ENCODE data around the gene SEPSECS. TPM values are rescaled to one million over a fixed set of nuclear protein-coding genes. Genes with fewer than 3 reads are reported as not detected.

The SEPSECS gene
- 11.7 TPM for total RNA-seq (ENCODE audit: unreplicated experiment)
- long read RNA-seq, partial matches to known transcripts: 0 of 1 reads
- long read RNA-seq, other reads (novel, unspliced or antisense): 1 of 1 reads

DNA sequence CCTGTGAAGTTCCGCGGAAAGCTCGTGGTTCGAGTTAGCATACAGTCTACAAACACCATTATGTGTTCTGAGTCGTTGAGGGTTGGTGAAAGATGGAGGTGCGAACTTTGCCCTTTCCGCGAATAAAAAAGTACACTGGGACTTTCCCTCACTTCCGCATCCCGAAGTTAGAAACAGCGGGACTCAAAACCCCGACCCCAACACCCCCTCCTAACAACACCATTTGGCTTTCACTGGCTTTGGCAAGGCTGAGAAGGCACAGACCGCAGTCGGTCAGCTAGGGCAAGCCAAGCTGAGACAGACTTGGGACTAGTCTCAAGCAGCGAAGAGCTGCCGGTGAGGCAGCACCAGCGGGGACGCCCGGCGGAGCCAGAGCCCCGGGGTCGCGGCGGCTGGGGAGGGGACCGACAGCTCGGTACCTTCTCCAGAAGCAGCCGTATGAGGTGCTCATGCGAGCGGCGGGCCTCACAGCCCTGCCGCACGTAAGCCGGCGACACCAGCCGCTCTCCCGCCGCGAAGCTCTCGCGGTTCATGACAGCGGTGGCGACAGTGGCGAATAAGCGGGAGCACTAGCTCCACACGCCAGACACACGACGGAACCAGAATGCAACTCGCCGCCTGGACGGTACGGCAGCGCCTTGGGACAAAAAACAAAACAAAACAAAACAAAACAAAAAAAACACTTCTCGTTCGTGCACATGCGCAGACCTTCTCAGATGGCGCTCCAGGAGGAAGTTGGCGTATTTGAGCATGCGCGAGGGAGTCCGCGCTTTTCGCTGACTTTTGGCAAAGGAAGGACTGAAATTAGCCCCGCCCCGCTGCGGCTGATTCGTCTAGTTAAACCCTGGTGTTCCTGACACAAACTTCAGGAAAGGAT is at the start of gene SEPSECS:
SEPSECS (minus strand) TSS at position 613 of the 877 bp plus-strand sequence; CDS start at position 533, 80 bp downstream.
- Mint-ChIP-seq H3K4me1 (ENCODE audit: low read depth, unreplicated experiment) (peaks cover 2% of the 10 kb centered on the region), H3K4me3 (ENCODE audit: unreplicated experiment) (peak within 1 kb of the TSS; percentile 91), H3K27me3 (ENCODE audit: unreplicated experiment) (peaks cover 5% of the 10 kb centered on the region), H3K36me3 (ENCODE audit: unreplicated experiment) (no peaks in the 10 kb centered on the region), H3K27ac (ENCODE audit: unreplicated experiment) (peak within 1 kb of the TSS; percentile 78), H3K9me3 (ENCODE audit: unreplicated experiment) (peaks cover 4% of the 10 kb centered on the region)
- TF ChIP-seq, protein P1, sequence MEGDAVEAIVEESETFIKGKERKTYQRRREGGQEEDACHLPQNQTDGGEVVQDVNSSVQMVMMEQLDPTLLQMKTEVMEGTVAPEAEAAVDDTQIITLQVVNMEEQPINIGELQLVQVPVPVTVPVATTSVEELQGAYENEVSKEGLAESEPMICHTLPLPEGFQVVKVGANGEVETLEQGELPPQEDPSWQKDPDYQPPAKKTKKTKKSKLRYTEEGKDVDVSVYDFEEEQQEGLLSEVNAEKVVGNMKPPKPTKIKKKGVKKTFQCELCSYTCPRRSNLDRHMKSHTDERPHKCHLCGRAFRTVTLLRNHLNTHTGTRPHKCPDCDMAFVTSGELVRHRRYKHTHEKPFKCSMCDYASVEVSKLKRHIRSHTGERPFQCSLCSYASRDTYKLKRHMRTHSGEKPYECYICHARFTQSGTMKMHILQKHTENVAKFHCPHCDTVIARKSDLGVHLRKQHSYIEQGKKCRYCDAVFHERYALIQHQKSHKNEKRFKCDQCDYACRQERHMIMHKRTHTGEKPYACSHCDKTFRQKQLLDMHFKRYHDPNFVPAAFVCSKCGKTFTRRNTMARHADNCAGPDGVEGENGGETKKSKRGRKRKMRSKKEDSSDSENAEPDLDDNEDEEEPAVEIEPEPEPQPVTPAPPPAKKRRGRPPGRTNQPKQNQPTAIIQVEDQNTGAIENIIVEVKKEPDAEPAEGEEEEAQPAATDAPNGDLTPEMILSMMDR (IDR thresholded peaks at IDR 0.05; ENCODE audit: partially characterized antibody, unreplicated experiment): no peak
- peak; percentile 89 for DNase-seq

- Mint-ChIP-seq H3K27me3 (ENCODE audit: unreplicated experiment) (no peaks in the 10 kb centered on the region), H3K36me3 (ENCODE audit: unreplicated experiment) (no peaks in the 10 kb centered on the region), H3K9me3 (ENCODE audit: unreplicated experiment) (no peaks in the 10 kb centered on the region), H3K4me1 (ENCODE audit: low read depth, unreplicated experiment) (no peaks in the 10 kb centered on the region), H3K27ac (ENCODE audit: unreplicated experiment) (no peak overlapping the region), H3K4me3 (ENCODE audit: unreplicated experiment) (no peak overlapping the region)
- TF ChIP-seq, protein P1 (IDR thresholded peaks at IDR 0.05; ENCODE audit: partially characterized antibody, unreplicated experiment): no peak
- DNase-seq: no peak
Measured at GRCh38 chr4:25209702-25210101, 49.5 kb upstream of the SEPSECS start.

DNA sequence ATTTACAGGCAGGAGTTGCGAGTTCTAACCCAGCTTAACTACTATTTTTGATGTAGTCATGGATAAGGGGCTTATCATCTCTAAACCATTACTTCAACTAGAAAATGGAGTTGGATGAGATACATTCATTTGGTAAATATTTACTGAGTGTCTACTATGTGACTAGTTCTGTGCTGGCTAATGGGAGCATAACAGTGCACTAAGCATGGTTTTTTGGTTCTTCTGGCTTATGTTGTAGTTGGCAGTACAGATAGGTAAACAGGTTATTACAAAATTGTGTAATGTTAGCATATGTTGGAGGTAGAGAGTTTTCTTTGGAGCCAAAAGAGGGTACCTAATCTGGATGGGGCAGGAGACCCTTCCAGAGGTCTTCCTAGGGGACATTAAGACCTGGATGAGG is 47.7 kb upstream of the SEPSECS start:
- Mint-ChIP-seq H3K9me3 (ENCODE audit: unreplicated experiment) (no peaks in the 10 kb centered on the region), H3K27me3 (ENCODE audit: unreplicated experiment) (no peaks in the 10 kb centered on the region), H3K36me3 (ENCODE audit: unreplicated experiment) (no peaks in the 10 kb centered on the region), H3K4me3 (ENCODE audit: unreplicated experiment) (no peak overlapping the region), H3K27ac (ENCODE audit: unreplicated experiment) (no peak overlapping the region), H3K4me1 (ENCODE audit: low read depth, unreplicated experiment) (no peaks in the 10 kb centered on the region)
- no peak for DNase-seq
- TF ChIP-seq, protein P1 (IDR thresholded peaks at IDR 0.05; ENCODE audit: partially characterized antibody, unreplicated experiment): no peak

GRCh38 chr4:25198713-25199112 is 38.5 kb upstream of the SEPSECS start:
- H3K27me3 Mint-ChIP-seq (ENCODE audit: unreplicated experiment): no peaks in the 10 kb centered on the region
- H3K4me3 Mint-ChIP-seq (ENCODE audit: unreplicated experiment): no peak overlapping the region
- no peak for DNase-seq
- H3K36me3 Mint-ChIP-seq (ENCODE audit: unreplicated experiment): no peaks in the 10 kb centered on the region
- H3K27ac Mint-ChIP-seq (ENCODE audit: unreplicated experiment): no peak overlapping the region
- peaks cover 2% of the 10 kb centered on the region for H3K9me3 Mint-ChIP-seq (ENCODE audit: unreplicated experiment)
- no peaks in the 10 kb centered on the region for H3K4me1 Mint-ChIP-seq (ENCODE audit: low read depth, unreplicated experiment)
- TF ChIP-seq, protein P1 (IDR thresholded peaks at IDR 0.05; ENCODE audit: partially characterized antibody, unreplicated experiment): no peak

DNA sequence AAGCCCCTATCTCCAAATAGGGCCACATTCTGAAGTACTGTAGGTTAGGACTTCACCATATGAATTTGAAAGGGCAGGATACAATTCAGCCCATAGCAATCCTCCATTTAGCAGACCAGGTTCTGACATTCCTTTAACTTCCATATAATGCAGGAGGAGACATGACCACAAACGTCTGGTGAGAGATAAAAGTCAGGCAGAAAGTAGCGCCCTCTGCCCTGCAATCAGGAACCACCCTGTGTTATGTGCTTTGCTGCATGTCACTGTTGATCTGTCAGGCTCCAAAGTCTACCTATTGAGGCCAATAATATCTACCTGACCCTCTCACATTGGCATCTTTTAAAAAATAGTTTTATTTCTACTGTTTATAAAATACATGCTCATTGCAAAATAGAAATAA is 30.2 kb upstream of the SEPSECS start:
- Mint-ChIP-seq H3K9me3 (ENCODE audit: unreplicated experiment) (no peaks in the 10 kb centered on the region), H3K36me3 (ENCODE audit: unreplicated experiment) (no peaks in the 10 kb centered on the region), H3K27ac (ENCODE audit: unreplicated experiment) (no peak overlapping the region), H3K4me1 (ENCODE audit: low read depth, unreplicated experiment) (no peaks in the 10 kb centered on the region), H3K27me3 (ENCODE audit: unreplicated experiment) (no peaks in the 10 kb centered on the region), H3K4me3 (ENCODE audit: unreplicated experiment) (no peak overlapping the region)
- no peak for DNase-seq
- TF ChIP-seq, protein P1 (IDR thresholded peaks at IDR 0.05; ENCODE audit: partially characterized antibody, unreplicated experiment): no peak

Measured in glutamatergic neuron (in vitro differentiated cells).